Measurements from ENCODE around the gene GMDS.

GRCh38 chr6:1634081-1634480, 611.3 kb downstream of the GMDS start:
- TF ChIP-seq CTCF (IDR thresholded peaks at IDR 0.05; ENCODE audit: extremely low read depth in 1 of 2, insufficient read depth in 1 of 2, low read depth in 1 of 2, low read length in 2 of 2) (no peak), POLR2A (IDR thresholded peaks at IDR 0.05; ENCODE audit: low read depth, low read length) (no peak), FOS (IDR thresholded peaks at IDR 0.05; ENCODE audit: borderline replicate concordance, insufficient read depth, low read length) (no peak), POLR2AphosphoS5 (IDR thresholded peaks at IDR 0.05; ENCODE audit: insufficient read depth, low read depth, low read length) (no peak), EZH2 (IDR thresholded peaks at IDR 0.05; ENCODE audit: borderline replicate concordance, low read depth, low read length, severe bottlenecking) (no peak), MAX (IDR thresholded peaks at IDR 0.05; ENCODE audit: insufficient read depth, insufficient read length) (no peak), JUN (IDR thresholded peaks at IDR 0.05; ENCODE audit: borderline replicate concordance, insufficient read depth, insufficient read length, low read depth) (no peak)

Measured in endothelial cell of umbilical vein (primary cell).